H9 (cell line): Measurements from ENCODE around the gene TRIM67. TPM values are rescaled to one million over a fixed set of nuclear protein-coding genes. Genes with fewer than 3 reads are reported as not detected.

Experiments used
- DNase-seq: peaks from one replicate; pipeline ENCODE4 v3.0.0-alpha.2; 2017
- H2AFZ ChIP-seq: one replicate; pipeline ENCODE4 v1.6.1; 2013; ENCODE audit warnings: mild to moderate bottlenecking, low read length, control low read depth, moderate library complexity
- H2AK5ac ChIP-seq: 2 replicates; pipeline ENCODE4 v1.6.1; 2013; ENCODE audit warnings: low read length, control low read depth, mixed read lengths; ENCODE audit not compliant: insufficient read length
- H2BK120ac ChIP-seq: one replicate; pipeline ENCODE4 v1.6.1; 2013; ENCODE audit warnings: low read depth, mild to moderate bottlenecking, low read length, control low read depth, inconsistent platforms; ENCODE audit not compliant: poor library complexity, severe bottlenecking
- H2BK12ac ChIP-seq: 2 replicates; pipeline ENCODE4 v1.6.1; 2013; ENCODE audit warnings: low read length, control low read depth, mixed read lengths, low read depth; ENCODE audit not compliant: insufficient read length
- H2BK15ac ChIP-seq: 2 replicates; pipeline ENCODE4 v1.6.1; 2013; ENCODE audit warnings: low read depth, low read length, control low read depth
- H2BK20ac ChIP-seq: one replicate; pipeline ENCODE4 v1.6.1; 2013; ENCODE audit warnings: low read depth, mild to moderate bottlenecking, low read length, control low read depth, inconsistent platforms; ENCODE audit not compliant: poor library complexity, severe bottlenecking
- H2BK5ac ChIP-seq: 2 replicates; pipeline ENCODE4 v1.6.1; 2013; ENCODE audit warnings: low read length, control low read depth, mixed read lengths; ENCODE audit not compliant: insufficient read length
- H3K14ac ChIP-seq: 2 replicates; pipeline ENCODE4 v1.6.1; 2013; ENCODE audit warnings: low read length, control low read depth; ENCODE audit not compliant: insufficient read depth
- H3K18ac ChIP-seq: 2 replicates; pipeline ENCODE4 v1.6.1; 2013; ENCODE audit warnings: low read depth, mild to moderate bottlenecking, mixed read lengths, low read length, control low read depth; ENCODE audit not compliant: insufficient read length
- H3K23ac ChIP-seq: 2 replicates; pipeline ENCODE4 v1.6.1; 2013; ENCODE audit warnings: low read length, control low read depth, mixed read lengths, low read depth; ENCODE audit not compliant: insufficient read length
- H3K23me2 ChIP-seq: 2 replicates; pipeline ENCODE4 v1.6.1; 2013; ENCODE audit warnings: low read depth, mild to moderate bottlenecking, mixed read lengths, low read length, control low read depth; ENCODE audit not compliant: insufficient read length, poor library complexity, severe bottlenecking
- H3K27ac ChIP-seq: 2 replicates; pipeline ENCODE4 v1.5.1; 2013; ENCODE audit warnings: low read length, control low read depth, mixed read lengths, low read depth; ENCODE audit not compliant: insufficient read length
- H3K27me3 ChIP-seq: 2 replicates; pipeline ENCODE4 v1.6.1; 2013; ENCODE audit warnings: low read length, control low read depth, inconsistent platforms; ENCODE audit not compliant: insufficient read depth
- H3K4ac ChIP-seq: 2 replicates; pipeline ENCODE4 v1.6.1; 2013; ENCODE audit warnings: low read depth, mild to moderate bottlenecking, control low read depth, inconsistent platforms, low read length, moderate library complexity
- H3K4me1 ChIP-seq: 2 replicates; pipeline ENCODE4 v1.6.1; 2013; ENCODE audit warnings: low read length, control low read depth, inconsistent platforms; ENCODE audit not compliant: insufficient read depth
- H3K4me2 ChIP-seq: 2 replicates; pipeline ENCODE4 v1.6.1; 2013; ENCODE audit warnings: low read length, control low read depth, mixed read lengths; ENCODE audit not compliant: insufficient read length, insufficient read depth
- H3K56ac ChIP-seq: 2 replicates; pipeline ENCODE4 v1.6.1; 2013; ENCODE audit warnings: low read depth, mild to moderate bottlenecking, mixed read lengths, low read length, control low read depth; ENCODE audit not compliant: insufficient read length
- H3K79me1 ChIP-seq: 2 replicates; pipeline ENCODE4 v1.6.1; 2013; ENCODE audit warnings: low read depth, mild to moderate bottlenecking, moderate library complexity, low read length, control low read depth, inconsistent platforms; ENCODE audit not compliant: insufficient read depth, poor library complexity, severe bottlenecking
- H3K79me2 ChIP-seq: 2 replicates; pipeline ENCODE4 v1.6.1; 2013; ENCODE audit warnings: low read length, control low read depth, inconsistent platforms; ENCODE audit not compliant: insufficient read depth
- H3K9ac ChIP-seq: 2 replicates; pipeline ENCODE4 v1.6.1; 2013; ENCODE audit warnings: low read length, control low read depth, mixed read lengths; ENCODE audit not compliant: insufficient read length; ENCODE audit errors: extremely low read depth
- H3K9me3 ChIP-seq: one replicate; pipeline ENCODE4 v1.6.1; 2013; ENCODE audit warnings: low read depth, low read length, inconsistent platforms; ENCODE audit not compliant: control insufficient read depth
- H3T11ph ChIP-seq: one replicate; pipeline ENCODE4 v1.6.1; 2013; ENCODE audit warnings: mild to moderate bottlenecking, low read length, control low read depth, inconsistent platforms
- H4K20me1 ChIP-seq: one replicate; pipeline ENCODE4 v1.6.1; 2013; ENCODE audit not compliant: control insufficient read depth, insufficient read length, insufficient read depth
- H4K5ac ChIP-seq: 2 replicates; pipeline ENCODE4 v1.6.1; 2013; ENCODE audit warnings: low read depth, mild to moderate bottlenecking, mixed read lengths, low read length, control low read depth; ENCODE audit not compliant: insufficient read length
- H4K8ac ChIP-seq: replicated peaks from 2 replicates; pipeline ENCODE4 v1.6.1; 2013; ENCODE audit warnings: low read length, control low read depth, mixed read lengths, low read depth; ENCODE audit not compliant: insufficient read length
- H4K91ac ChIP-seq: 2 replicates; pipeline ENCODE4 v1.6.1; 2013; ENCODE audit warnings: low read depth, mild to moderate bottlenecking, moderate library complexity, mixed read lengths, low read length, control low read depth; ENCODE audit not compliant: insufficient read length
- H3K27ac Mint-ChIP-seq, 3 experiments: 2 replicates in 2 of 3; 3 replicates in 1 of 3; pipeline ENCODE4 v1.8.0; 2020 to 2021; ENCODE audit warnings: mixed read lengths in 3 of 3, mild to moderate bottlenecking in 1 of 3, moderate library complexity in 1 of 3
- H3K27me3 Mint-ChIP-seq: 2 replicates; pipeline ENCODE4 v1.8.0; 2021; ENCODE audit warnings: low read depth, mild to moderate bottlenecking, moderate library complexity, mixed read lengths
- H3K36me3 Mint-ChIP-seq, 3 experiments: 2 replicates in 2 of 3; 3 replicates in 1 of 3; pipeline ENCODE4 v1.8.0; 2020 to 2021; ENCODE audit warnings: low read depth in 3 of 3, mixed read lengths in 3 of 3; ENCODE audit not compliant: insufficient read depth in 1 of 3
- H3K4me1 Mint-ChIP-seq, 2 experiments: 2 replicates each; pipeline ENCODE4 v1.8.0; 2020; ENCODE audit warnings: mixed read lengths in 2 of 2
- H3K4me3 Mint-ChIP-seq, 2 experiments: 2 replicates in 1 of 2; 3 replicates in 1 of 2; pipeline ENCODE4 v1.8.0; 2020 to 2021; ENCODE audit warnings: mild to moderate bottlenecking in 2 of 2, mixed read lengths in 2 of 2, moderate library complexity in 1 of 2
- H3K9me3 Mint-ChIP-seq, 2 experiments: 2 replicates in 1 of 2; 3 replicates in 1 of 2; pipeline ENCODE4 v1.8.0; 2020; ENCODE audit warnings: mild to moderate bottlenecking in 2 of 2, mixed read lengths in 2 of 2, moderate library complexity in 1 of 2
- CTCF ChIP-seq: fragments of 200-600 bp; sonication (generic); conservative IDR thresholded peaks from 3 replicates; pipeline ENCODE4 v1.8.0; 2021; ENCODE audit warnings: antibody characterized with exemption, mild to moderate bottlenecking
- WGBS: extraction: QIAGEN DNeasy Blood & Tissue Kit; methylation state at CpG from one replicate; pipeline ENCODE4 v1.1.7; 2013; ENCODE audit warnings: missing lambda C conversion rate, low lambda C conversion rate, mixed read lengths; ENCODE audit not compliant: insufficient read length; ENCODE audit errors: extremely low coverage; 5-methylcytosine and 5-hydroxymethylcytosine counted together
- total RNA-seq: library from RNA; stranded (reverse); gene quantifications from 2 replicates; pipeline ENCODE4 v1.2.1, GENCODE V29; 2021

The TRIM67 gene
- total RNA-seq, 1 experiment from 2014 or later, result not detected

- H2BK5ac ChIP-seq, result no peak overlapping the region
- no peak for TF ChIP-seq CTCF
- H4K8ac ChIP-seq, result no peak overlapping the region
- no peak overlapping the region for H2AFZ ChIP-seq
- no peaks in the 10 kb centered on the region for H3K23me2 ChIP-seq
- H3K27ac ChIP-seq, result no peak overlapping the region
- H3K23ac ChIP-seq, result no peak overlapping the region
- no peak overlapping the region for H3K4ac ChIP-seq
- no peak overlapping the region for H3K18ac ChIP-seq
- no peak overlapping the region for H3T11ph ChIP-seq
- no peaks in the 10 kb centered on the region for H3K9me3 ChIP-seq
- Mint-ChIP-seq H3K9me3 (no peaks in the 10 kb centered on the region), H3K4me3 (no peak overlapping the region), H3K27me3 (peaks cover 99% of the 10 kb centered on the region), H3K36me3 (no peaks in the 10 kb centered on the region), H3K4me1 (no peaks in the 10 kb centered on the region), H3K27ac (no peak overlapping the region)
- no peak overlapping the region for H3K56ac ChIP-seq
- no peaks in the 10 kb centered on the region for H4K20me1 ChIP-seq
- H4K5ac ChIP-seq, result no peak overlapping the region
- H3K14ac ChIP-seq, result no peak overlapping the region
- H2BK120ac ChIP-seq, result no peak overlapping the region
- DNase-seq, result no peak
- no peak overlapping the region for H2BK15ac ChIP-seq
- H3K4me1 ChIP-seq, result no peaks in the 10 kb centered on the region
- peaks cover 12% of the 10 kb centered on the region; the same call in 1 of the 2 replicates for H3K27me3 ChIP-seq
- no CpG with 5 or more reads among the region's 7 CpGs for WGBS
- no peak overlapping the region for H2BK20ac ChIP-seq
- no peak overlapping the region for H4K91ac ChIP-seq
- no peak overlapping the region for H3K9ac ChIP-seq
- H3K79me1 ChIP-seq, result no peaks in the 10 kb centered on the region
- no peak overlapping the region for H2BK12ac ChIP-seq
- H3K79me2 ChIP-seq, result no peaks in the 10 kb centered on the region
- H2AK5ac ChIP-seq, result no peak overlapping the region
- no peak overlapping the region for H3K4me2 ChIP-seq
Observed at GRCh38 chr1:231199868-231200267, 38.0 kb downstream of the TRIM67 start.
